DND-41 (cell line): ENCODE results near the gene PTCRA.

Experiments used
- ATAC-seq: fragments of 200-7000 bp; cut with Tn5 transposase; 3 replicates; pipeline ENCODE4 v1.9.1; 2021; ENCODE audit warnings: low read depth; ENCODE audit not compliant: insufficient read depth
- DNase-seq: peaks from one replicate; pipeline ENCODE4 v3.0.0-alpha.2; 2020
- H2AFZ ChIP-seq: 2 replicates; pipeline ENCODE4 v1.6.0; 2012; ENCODE audit warnings: low read depth, low read length
- H3K27ac ChIP-seq: 2 replicates; pipeline ENCODE4 v1.5.1; 2012; ENCODE audit warnings: low read length, inconsistent platforms
- H3K27me3 ChIP-seq: fragments of 200-600 bp; sonication (generic); 2 replicates; pipeline ENCODE4 v1.6.0; 2012; ENCODE audit warnings: low read length, mild to moderate bottlenecking, inconsistent platforms; ENCODE audit not compliant: insufficient read depth, poor library complexity
- H3K36me3 ChIP-seq: 2 replicates; pipeline ENCODE4 v1.5.1; 2012; ENCODE audit warnings: low read length, inconsistent platforms; ENCODE audit not compliant: insufficient read depth
- H3K4me1 ChIP-seq: 2 replicates; pipeline ENCODE4 v1.5.1; 2012; ENCODE audit warnings: mild to moderate bottlenecking, low read length; ENCODE audit not compliant: insufficient read depth
- H3K4me2 ChIP-seq: 2 replicates; pipeline ENCODE4 v1.6.0; 2012; ENCODE audit warnings: mild to moderate bottlenecking, moderate library complexity, low read length, inconsistent platforms; ENCODE audit not compliant: insufficient read depth
- H3K4me3 ChIP-seq, 2 experiments: fragments of 200-600 bp in 1 of 2; shearing (Covaris generic) in 1 of 2; 2 replicates each; pipeline ENCODE4 v1.5.1; 2012 to 2016; ENCODE audit warnings: inconsistent platforms in 2 of 2, low read length in 2 of 2, mild to moderate bottlenecking in 2 of 2, low read depth in 1 of 2, moderate library complexity in 1 of 2
- H3K79me2 ChIP-seq: 2 replicates; pipeline ENCODE4 v1.6.0; 2012; ENCODE audit warnings: low read length, inconsistent platforms; ENCODE audit not compliant: insufficient read depth
- H3K9ac ChIP-seq: 2 replicates; pipeline ENCODE4 v1.6.0; 2012; ENCODE audit warnings: low read depth, mild to moderate bottlenecking, inconsistent platforms, low read length, moderate library complexity
- H3K9me3 ChIP-seq: 2 replicates; pipeline ENCODE4 v1.5.1; 2012; ENCODE audit warnings: low read length, moderate library complexity, mild to moderate bottlenecking, inconsistent platforms; ENCODE audit not compliant: insufficient read depth, severe bottlenecking
- H4K20me1 ChIP-seq: 2 replicates; pipeline ENCODE4 v1.6.0; 2012; ENCODE audit warnings: low read length; ENCODE audit not compliant: insufficient read depth
- EZH2 ChIP-seq: IDR thresholded peaks from 3 replicates; pipeline ENCODE4 v1.6.1; 2012; ENCODE audit warnings: borderline replicate concordance, low read depth, mild to moderate bottlenecking, moderate library complexity, low read length, inconsistent platforms; ENCODE audit not compliant: severe bottlenecking
- TF ChIP-seq, protein P1 (sequence below): IDR thresholded peaks from 2 replicates; pipeline ENCODE4 v1.5.1; 2012; ENCODE audit warnings: borderline replicate concordance, low read length, moderate library complexity, mild to moderate bottlenecking; ENCODE audit not compliant: poor library complexity, severe bottlenecking; ENCODE audit errors: extremely low read depth

The PTCRA gene

DNA sequence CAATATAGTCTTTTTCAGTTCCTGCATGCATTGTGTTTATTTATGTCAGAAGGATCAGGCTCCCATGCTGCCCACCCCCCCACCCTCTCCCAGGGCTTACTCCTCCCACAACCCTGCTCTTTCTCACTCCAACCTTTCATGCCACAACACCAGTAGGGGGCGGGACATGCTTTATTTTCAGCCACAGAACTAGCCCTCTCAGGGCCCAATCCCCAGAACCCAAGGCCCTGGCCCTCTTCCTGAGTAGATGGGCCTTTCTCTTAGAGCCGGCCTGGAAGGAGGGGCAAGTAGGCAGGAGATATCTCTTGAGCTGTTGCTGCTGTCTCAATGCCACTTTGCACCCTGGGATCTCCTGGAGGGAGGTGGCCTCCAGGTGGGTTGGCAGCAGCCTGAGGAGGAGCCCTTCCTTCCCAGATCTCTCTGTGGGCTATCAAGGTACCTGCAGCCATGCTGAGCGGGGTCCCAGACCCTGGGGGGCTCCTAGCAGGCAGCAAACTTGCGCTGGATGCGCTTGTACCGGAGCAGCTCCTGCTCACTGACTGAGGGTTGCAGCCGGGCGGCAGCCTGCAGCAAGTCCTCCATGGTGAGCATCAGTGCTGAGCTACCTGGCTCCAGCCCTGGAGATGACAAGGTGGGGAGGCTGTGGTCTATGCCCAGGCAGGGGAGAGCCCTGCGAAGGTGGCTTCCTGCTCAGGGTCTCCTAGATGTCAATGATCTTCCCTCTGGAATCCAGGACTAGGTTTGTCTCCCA is 48.2 kb downstream of the PTCRA start:
- H3K4me2 ChIP-seq: no peak overlapping the region
- H3K4me1 ChIP-seq: no peaks in the 10 kb centered on the region
- H2AFZ ChIP-seq: no peak overlapping the region
- no peaks in the 10 kb centered on the region for H4K20me1 ChIP-seq
- no peaks in the 10 kb centered on the region for H3K79me2 ChIP-seq
- ATAC-seq (peak; percentile 80), DNase-seq (peak; percentile 58)
- H3K9me3 ChIP-seq: no peaks in the 10 kb centered on the region
- no peak overlapping the region for H3K27ac ChIP-seq
- no peak overlapping the region for H3K9ac ChIP-seq
- no peaks in the 10 kb centered on the region for H3K27me3 ChIP-seq
- no peak overlapping the region for H3K4me3 ChIP-seq
- peaks cover 46% of the 10 kb centered on the region for H3K36me3 ChIP-seq
- TF ChIP-seq, protein P1, sequence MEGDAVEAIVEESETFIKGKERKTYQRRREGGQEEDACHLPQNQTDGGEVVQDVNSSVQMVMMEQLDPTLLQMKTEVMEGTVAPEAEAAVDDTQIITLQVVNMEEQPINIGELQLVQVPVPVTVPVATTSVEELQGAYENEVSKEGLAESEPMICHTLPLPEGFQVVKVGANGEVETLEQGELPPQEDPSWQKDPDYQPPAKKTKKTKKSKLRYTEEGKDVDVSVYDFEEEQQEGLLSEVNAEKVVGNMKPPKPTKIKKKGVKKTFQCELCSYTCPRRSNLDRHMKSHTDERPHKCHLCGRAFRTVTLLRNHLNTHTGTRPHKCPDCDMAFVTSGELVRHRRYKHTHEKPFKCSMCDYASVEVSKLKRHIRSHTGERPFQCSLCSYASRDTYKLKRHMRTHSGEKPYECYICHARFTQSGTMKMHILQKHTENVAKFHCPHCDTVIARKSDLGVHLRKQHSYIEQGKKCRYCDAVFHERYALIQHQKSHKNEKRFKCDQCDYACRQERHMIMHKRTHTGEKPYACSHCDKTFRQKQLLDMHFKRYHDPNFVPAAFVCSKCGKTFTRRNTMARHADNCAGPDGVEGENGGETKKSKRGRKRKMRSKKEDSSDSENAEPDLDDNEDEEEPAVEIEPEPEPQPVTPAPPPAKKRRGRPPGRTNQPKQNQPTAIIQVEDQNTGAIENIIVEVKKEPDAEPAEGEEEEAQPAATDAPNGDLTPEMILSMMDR: peak; percentile 57
- TF ChIP-seq EZH2: no peak

DNA sequence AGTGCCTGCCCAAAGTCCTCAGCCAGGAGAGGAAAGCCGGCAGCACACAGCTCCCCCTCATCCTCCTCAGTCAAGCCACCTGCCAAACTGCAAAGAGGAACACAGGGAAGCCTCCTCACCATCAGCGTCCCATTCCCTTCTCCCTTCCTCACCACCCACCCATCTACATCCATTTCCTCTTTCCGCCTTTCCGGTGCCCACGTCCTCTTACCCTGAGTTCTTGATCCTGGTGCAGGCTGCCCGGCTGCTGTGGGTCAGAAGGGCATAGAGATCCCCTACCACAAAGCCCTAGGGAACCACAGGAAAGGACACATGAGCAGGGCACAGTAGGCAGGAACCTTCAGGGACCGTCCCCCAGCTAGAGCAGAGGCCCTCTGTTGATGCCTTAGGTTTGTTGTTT is 50.7 kb downstream of the PTCRA start:
- Histone ChIP-seq H3K36me3 (peaks cover 54% of the 10 kb centered on the region), H3K4me1 (no peaks in the 10 kb centered on the region), H2AFZ (no peak overlapping the region), H3K4me2 (no peak overlapping the region), H3K79me2 (no peaks in the 10 kb centered on the region), H3K27ac (no peak overlapping the region), H4K20me1 (no peaks in the 10 kb centered on the region), H3K9me3 (no peaks in the 10 kb centered on the region), H3K4me3 (no peak overlapping the region), H3K9ac (no peak overlapping the region), H3K27me3 (no peaks in the 10 kb centered on the region)
- TF ChIP-seq EZH2: no peak
- TF ChIP-seq, protein P1: no peak
- ATAC-seq (no peak), DNase-seq (no peak)

GRCh38 chr6:42967228-42967627 is 51.4 kb downstream of the PTCRA start:
- Histone ChIP-seq H3K9me3 (no peaks in the 10 kb centered on the region), H4K20me1 (0 out of 2 replicates have a peak, but pooled peaks cover 2% of the 10 kb centered on the region), H3K9ac (no peak overlapping the region), H3K36me3 (peaks cover 55% of the 10 kb centered on the region), H3K4me2 (no peak overlapping the region), H3K27me3 (no peaks in the 10 kb centered on the region), H3K27ac (no peak overlapping the region), H3K79me2 (no peaks in the 10 kb centered on the region), H3K4me1 (no peaks in the 10 kb centered on the region), H2AFZ (no peak overlapping the region), H3K4me3 (no peak overlapping the region)
- DNase-seq (no peak), ATAC-seq (no peak)
- TF ChIP-seq, protein P1: no peak
- no peak for TF ChIP-seq EZH2
